ENCODE results near the gene TMEM11. TPM values are rescaled to one million over a fixed set of nuclear protein-coding genes. Genes with fewer than 3 reads are reported as not detected.

TMEM11 gene, protein sequence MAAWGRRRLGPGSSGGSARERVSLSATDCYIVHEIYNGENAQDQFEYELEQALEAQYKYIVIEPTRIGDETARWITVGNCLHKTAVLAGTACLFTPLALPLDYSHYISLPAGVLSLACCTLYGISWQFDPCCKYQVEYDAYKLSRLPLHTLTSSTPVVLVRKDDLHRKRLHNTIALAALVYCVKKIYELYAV
- 10 to 100 TPM; 25.7 to 34.4 (median 27.1) TPM for total RNA-seq
- long read RNA-seq, donor 1, transcript TMEM11-202 (3 exons, 1,246 nt): minor isoform, 13 of 42 reads
- long read RNA-seq, donor 1, transcript TMEM11-201 (2 exons, 2,095 nt): major isoform, 25 of 42 reads
- long read RNA-seq, donor 1, partial matches to known transcripts: 2 of 42 reads
- long read RNA-seq, donor 1, other reads (novel, unspliced or antisense): 1 of 42 reads
- long read RNA-seq, donor 2, transcript TMEM11-202 (3 exons, 1,246 nt): minor isoform, 13 of 52 reads
- long read RNA-seq, donor 2, transcript TMEM11-201 (2 exons, 2,095 nt): major isoform, 38 of 52 reads
- long read RNA-seq, donor 2, partial matches to known transcripts: 0 of 52 reads
- long read RNA-seq, donor 2, other reads (novel, unspliced or antisense): 0 of 52 reads

DNA sequence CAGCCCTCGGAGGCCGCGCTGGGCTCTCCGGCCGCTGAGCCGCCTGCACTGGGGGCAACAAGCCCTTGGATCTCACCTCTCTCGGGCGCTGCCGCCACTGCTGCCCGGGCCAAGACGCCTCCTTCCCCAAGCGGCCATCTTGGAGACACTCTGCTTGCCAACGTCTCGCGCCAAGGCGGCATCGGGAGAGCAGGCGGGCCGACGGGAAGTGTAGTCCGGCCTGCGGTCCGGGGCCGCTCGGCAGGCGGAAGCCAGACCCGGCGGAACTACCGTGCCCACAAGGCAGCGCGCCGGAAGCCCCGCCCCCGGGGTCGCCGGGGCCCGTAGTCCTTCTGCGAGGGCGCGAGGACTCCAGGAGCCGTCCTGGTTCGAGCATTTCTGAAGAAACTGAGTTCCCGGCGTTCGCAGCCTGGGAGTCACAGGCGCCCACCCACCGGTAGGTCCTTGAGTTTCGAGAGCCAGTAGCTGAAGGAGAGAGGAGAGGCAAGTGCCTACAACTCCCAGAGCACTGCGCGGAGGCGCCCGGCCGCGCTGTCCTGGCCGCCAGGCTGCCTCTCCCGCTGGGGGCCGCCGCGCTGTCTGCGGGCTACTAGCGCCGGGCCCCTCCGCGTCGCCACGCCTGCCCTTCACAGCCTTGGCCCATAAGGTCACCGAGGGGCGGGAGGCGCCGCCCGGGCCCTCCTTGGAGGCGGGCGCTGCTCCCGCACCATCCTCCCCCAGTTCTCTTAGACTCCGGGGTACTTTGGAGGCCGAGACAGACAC lies at the start of gene TMEM11:
Gene TMEM11 (minus strand): TSS at position 147 of the 762 bp plus-strand sequence. CDS start 9 bp downstream, at position 138.
- intact Hi-C loops (cut with DNase I, micrococcal nuclease): loop anchor here (10.0 kb wide), 1 partner anchor 89 kb away; the partner anchor contains the start of gene DHRS7B (in 2 of the 2)
- TF ChIP-seq, protein P1, sequence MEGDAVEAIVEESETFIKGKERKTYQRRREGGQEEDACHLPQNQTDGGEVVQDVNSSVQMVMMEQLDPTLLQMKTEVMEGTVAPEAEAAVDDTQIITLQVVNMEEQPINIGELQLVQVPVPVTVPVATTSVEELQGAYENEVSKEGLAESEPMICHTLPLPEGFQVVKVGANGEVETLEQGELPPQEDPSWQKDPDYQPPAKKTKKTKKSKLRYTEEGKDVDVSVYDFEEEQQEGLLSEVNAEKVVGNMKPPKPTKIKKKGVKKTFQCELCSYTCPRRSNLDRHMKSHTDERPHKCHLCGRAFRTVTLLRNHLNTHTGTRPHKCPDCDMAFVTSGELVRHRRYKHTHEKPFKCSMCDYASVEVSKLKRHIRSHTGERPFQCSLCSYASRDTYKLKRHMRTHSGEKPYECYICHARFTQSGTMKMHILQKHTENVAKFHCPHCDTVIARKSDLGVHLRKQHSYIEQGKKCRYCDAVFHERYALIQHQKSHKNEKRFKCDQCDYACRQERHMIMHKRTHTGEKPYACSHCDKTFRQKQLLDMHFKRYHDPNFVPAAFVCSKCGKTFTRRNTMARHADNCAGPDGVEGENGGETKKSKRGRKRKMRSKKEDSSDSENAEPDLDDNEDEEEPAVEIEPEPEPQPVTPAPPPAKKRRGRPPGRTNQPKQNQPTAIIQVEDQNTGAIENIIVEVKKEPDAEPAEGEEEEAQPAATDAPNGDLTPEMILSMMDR (IDR thresholded peaks at IDR 0.05): no peak
- peak; percentile 88 for ATAC-seq

DNA sequence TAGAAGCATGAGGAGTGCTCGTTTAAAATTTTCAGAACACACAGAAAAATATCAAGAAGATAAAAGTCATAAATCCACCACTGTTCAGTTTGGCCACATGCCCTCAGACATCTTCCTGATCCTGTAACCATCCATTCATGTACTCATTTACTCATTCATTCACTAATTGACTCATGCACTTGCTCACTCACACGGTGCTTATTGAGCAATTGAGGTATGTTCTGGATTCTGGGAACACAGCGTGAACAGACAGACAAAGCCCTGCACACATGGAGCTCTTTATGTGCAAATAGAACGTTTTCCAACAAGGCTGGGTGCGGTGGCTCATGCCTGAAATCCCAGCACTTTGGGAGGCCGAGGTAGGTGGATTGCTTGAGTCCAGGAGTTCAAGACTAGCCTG lies 49.4 kb upstream of the TMEM11 start:
- intact Hi-C loops (cut with DNase I, micrococcal nuclease): loop anchor here in 1 of 2 donors (10.0 kb wide), 1 partner anchor 251 kb away; no protein-coding TSS in a partner anchor
- ATAC-seq (no peak), DNase-seq (peak in 1 of 3 donors; percentile 5)
- Histone ChIP-seq H3K36me3 (ENCODE audit: low read depth) (no peaks in the 10 kb centered on the region), H3K9me3 (no peaks in the 10 kb centered on the region), H3K4me3 (no peak overlapping the region), H3K4me1 (ENCODE audit: low read depth) (no peaks in the 10 kb centered on the region)
- TF ChIP-seq, protein P1 (IDR thresholded peaks at IDR 0.05): no peak

More for the DNA sequence above, at the start of gene TMEM11:
- peak; percentile 94 to 98 (median 96) for DNase-seq
- peak within 1 kb of the TSS; percentile 100 for H3K4me3 ChIP-seq
- no peaks in the 10 kb centered on the region for H3K9me3 ChIP-seq
- H3K36me3 ChIP-seq (ENCODE audit: low read depth): no peaks in the 10 kb centered on the region
- H3K4me1 ChIP-seq (ENCODE audit: low read depth): peaks cover 41% of the 10 kb centered on the region

DNA sequence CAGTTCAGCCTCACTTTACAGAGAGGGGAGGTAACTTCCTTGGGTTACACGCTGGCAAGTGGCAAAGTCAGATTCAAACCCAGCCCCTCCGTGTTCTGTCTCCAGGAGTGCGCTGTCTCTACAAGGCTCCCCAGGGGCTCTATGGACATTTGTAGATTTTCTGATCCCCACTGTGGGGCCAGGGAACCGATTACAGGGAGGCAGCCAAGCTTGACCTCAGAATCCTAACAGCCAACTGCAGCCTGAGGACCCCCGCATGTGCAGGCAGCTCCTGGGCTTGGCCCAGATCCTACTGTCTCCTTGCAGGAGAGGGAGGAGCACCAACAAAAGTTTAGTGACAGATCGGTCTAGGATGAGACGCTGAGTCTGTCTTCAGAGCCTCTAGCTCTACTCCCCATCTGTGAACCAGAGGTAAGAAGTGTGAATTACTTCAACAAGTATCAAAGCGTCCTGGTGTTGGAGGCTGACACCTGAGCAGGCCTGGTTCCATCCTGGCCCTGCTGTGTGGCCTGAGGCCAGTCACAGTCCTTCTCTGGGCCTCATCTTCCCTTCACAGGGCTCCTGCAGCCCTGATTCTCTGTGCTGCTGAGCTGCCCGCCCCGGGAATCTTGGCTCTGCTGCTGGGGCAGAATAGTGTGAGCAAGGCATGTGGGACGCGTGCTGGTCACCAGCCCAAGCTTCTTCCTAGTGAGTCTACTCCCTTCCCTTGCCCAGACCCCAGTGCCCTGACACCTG lies 48.5 kb upstream of the TMEM11 start:
- TF ChIP-seq, protein P1 (IDR thresholded peaks at IDR 0.05): no peak
- Histone ChIP-seq H3K4me3 (no peak overlapping the region), H3K36me3 (ENCODE audit: low read depth) (no peaks in the 10 kb centered on the region), H3K4me1 (ENCODE audit: low read depth) (no peaks in the 10 kb centered on the region), H3K9me3 (no peaks in the 10 kb centered on the region)
- no peak for DNase-seq
- ATAC-seq: no peak
- intact Hi-C loops (cut with DNase I, micrococcal nuclease): loop anchor here in 1 of 2 donors (10.0 kb wide), 1 partner anchor 252 kb away; no protein-coding TSS in a partner anchor

DNA sequence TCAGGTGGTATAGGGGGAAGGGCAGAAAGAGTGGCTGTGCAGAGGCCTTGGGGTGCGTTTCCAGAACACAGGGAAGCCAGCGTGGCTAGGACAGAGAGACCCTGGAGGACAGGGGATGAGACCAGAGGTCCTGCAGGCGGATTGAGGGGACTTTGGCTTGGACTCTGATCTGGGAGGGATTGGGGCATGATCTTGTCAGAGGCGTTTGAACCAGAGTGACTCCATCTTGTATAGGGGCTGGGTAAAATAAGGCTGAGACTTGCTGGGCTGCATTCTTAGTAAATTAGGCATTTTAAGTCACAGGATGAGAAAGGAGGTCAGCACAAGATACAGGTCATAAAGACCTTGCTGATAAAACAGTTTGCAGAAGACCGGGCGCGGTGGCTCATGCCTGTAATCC lies 44.6 kb upstream of the TMEM11 start:
- Histone ChIP-seq H3K4me1 (ENCODE audit: low read depth) (peaks cover 4% of the 10 kb centered on the region), H3K4me3 (no peak overlapping the region), H3K36me3 (ENCODE audit: low read depth) (no peaks in the 10 kb centered on the region), H3K9me3 (no peaks in the 10 kb centered on the region)
- ATAC-seq: no peak
- intact Hi-C loops (cut with DNase I, micrococcal nuclease): no loop called here
- TF ChIP-seq, protein P1 (IDR thresholded peaks at IDR 0.05): no peak
- DNase-seq: no peak

Data from mucosa of descending colon (tissue), 3 donors.